Spinal cord (tissue), 10 donors: Measurements from ENCODE around the gene GPR87. TPM values are rescaled to one million over a fixed set of nuclear protein-coding genes. Genes with fewer than 3 reads are reported as not detected.

Experiments used
- DNase-seq, 6 donors: peaks; one replicate each; pipeline versions ENCODE4 v3.0.0 to v3.0.0-alpha.2; 2013 to 2015; ENCODE audit warnings: low spot score in 6 of 6, low read depth in 4 of 6
- H3K27ac ChIP-seq: one replicate; pipeline ENCODE4 v1.5.1; 2013; ENCODE audit warnings: low read depth, low read length, control low read depth
- H3K27me3 ChIP-seq: one replicate; pipeline ENCODE4 v1.6.1; 2013; ENCODE audit warnings: low read length; ENCODE audit not compliant: control insufficient read depth, insufficient read depth
- H3K36me3 ChIP-seq: one replicate; pipeline ENCODE4 v1.6.1; 2013; ENCODE audit warnings: low read length; ENCODE audit not compliant: control insufficient read depth, insufficient read depth
- H3K4me1 ChIP-seq: one replicate; pipeline ENCODE4 v1.6.1; 2013; ENCODE audit warnings: low read length; ENCODE audit not compliant: control insufficient read depth, insufficient read depth
- H3K4me3 ChIP-seq: one replicate; pipeline ENCODE4 v1.5.1; 2013; ENCODE audit warnings: low read depth, low read length, control low read depth
- H3K9me3 ChIP-seq: one replicate; pipeline ENCODE4 v1.6.1; 2013; ENCODE audit warnings: low read length; ENCODE audit not compliant: control insufficient read depth, insufficient read depth
- WGBS: methylation state at CpG from one replicate; pipeline ENCODE4 v1.1.5; 2013; ENCODE audit warnings: missing lambda C conversion rate; ENCODE audit not compliant: insufficient coverage; 5-methylcytosine and 5-hydroxymethylcytosine counted together
- polyA plus RNA-seq, 2 donors: library from polyadenylated mRNA; unstranded; fragments of 120-200 nt; gene quantifications; one replicate each; pipeline ENCODE4 v1.2.1, GENCODE V29; 2013; ENCODE audit not compliant: insufficient read length in 2 of 2
- total RNA-seq, 2 donors: library from RNA; depleted of rRNA in 1 of 2; stranded (reverse); fragments of 120-200 nt in 1 of 2; fragments of >200 nt in 1 of 2; gene quantifications; one replicate each; pipeline versions ENCODE4 v1.2.3 to v1.2.4, GENCODE V29; 2013 to 2014
- donor health status: healthy.

Gene GPR87
- total and polyA plus RNA-seq, 4 donors: 0.12 TPM; not detected in 3

DNA sequence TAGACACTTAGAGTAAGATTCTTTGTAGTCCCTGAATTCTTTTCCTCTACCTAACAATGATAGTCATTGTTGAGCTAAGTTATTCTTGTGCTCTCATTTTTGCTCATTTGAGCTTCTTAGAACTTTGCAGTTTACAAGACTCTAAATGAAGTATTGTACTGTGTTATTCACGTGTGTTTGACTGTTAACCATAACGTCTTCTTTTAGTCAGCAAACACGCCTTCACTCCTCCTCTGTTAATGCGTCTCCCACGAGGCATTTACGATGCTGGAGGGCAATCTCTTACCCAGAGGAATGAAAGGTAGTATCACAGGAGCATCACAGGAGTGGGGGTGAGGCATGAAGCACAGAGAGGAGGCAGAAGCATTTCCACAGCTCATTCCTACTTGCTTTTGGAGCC lies 23.5 kb downstream of the GPR87 start:
- WGBS: no CpG with 5 or more reads among the region's 6 CpGs
- H3K27ac ChIP-seq: no peak overlapping the region
- no peaks in the 10 kb centered on the region for H3K9me3 ChIP-seq
- no peaks in the 10 kb centered on the region for H3K27me3 ChIP-seq
- DNase-seq: no peak
- H3K36me3 ChIP-seq: no peaks in the 10 kb centered on the region
- no peaks in the 10 kb centered on the region for H3K4me1 ChIP-seq
- H3K4me3 ChIP-seq: no peak overlapping the region

DNA sequence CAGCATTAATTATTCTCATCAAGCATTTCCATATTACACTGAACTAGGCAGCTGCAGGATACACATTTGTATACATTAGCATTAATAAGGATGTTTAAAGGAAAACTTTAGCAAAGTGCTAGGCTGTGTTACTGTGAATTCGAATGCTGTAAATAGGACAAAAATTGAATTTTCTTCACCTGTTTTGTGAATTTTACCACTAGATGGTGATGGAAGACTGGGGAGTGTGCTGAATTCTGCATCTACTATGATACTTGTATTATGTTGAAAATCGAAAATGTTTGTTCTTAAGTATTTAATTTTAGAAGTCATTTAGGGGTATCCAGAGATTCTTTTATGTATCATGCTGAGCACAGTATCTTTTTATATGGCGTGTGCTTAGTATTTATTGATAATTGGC lies 25.9 kb downstream of the GPR87 start:
- H3K27ac ChIP-seq: no peak overlapping the region
- DNase-seq: peak in 3 of 6 donors; percentile 12 to 82 (median 54)
- H3K36me3 ChIP-seq: no peaks in the 10 kb centered on the region
- H3K4me1 ChIP-seq: no peaks in the 10 kb centered on the region
- no peaks in the 10 kb centered on the region for H3K9me3 ChIP-seq
- no peaks in the 10 kb centered on the region for H3K27me3 ChIP-seq
- no peak overlapping the region for H3K4me3 ChIP-seq
- WGBS: 57% methylated on average over 1 of the region's 3 CpGs

DNA sequence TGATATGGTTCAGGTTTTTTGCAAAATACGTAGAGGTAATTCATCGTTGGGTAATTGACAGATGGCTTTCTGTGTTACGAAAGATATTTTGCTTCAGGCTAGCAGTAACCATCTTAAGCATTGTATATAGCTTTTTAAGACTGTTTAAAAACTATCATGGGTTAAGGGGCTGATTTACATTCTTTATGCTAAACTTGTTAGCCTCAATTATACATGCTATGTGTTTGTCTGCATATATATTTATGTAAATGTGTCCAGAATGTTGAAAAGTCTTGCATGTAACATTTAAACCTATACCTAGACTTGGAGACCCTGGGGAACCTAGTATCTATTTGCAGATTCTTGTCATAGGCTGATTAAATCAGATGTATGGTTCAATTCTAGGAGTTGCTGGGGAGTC lies 27.2 kb downstream of the GPR87 start:
- H3K27me3 ChIP-seq: no peaks in the 10 kb centered on the region
- no peak overlapping the region for H3K27ac ChIP-seq
- H3K36me3 ChIP-seq: no peaks in the 10 kb centered on the region
- H3K9me3 ChIP-seq: no peaks in the 10 kb centered on the region
- no peak for DNase-seq
- WGBS: no CpG with 5 or more reads among the region's 3 CpGs
- no peak overlapping the region for H3K4me3 ChIP-seq
- no peaks in the 10 kb centered on the region for H3K4me1 ChIP-seq

DNA sequence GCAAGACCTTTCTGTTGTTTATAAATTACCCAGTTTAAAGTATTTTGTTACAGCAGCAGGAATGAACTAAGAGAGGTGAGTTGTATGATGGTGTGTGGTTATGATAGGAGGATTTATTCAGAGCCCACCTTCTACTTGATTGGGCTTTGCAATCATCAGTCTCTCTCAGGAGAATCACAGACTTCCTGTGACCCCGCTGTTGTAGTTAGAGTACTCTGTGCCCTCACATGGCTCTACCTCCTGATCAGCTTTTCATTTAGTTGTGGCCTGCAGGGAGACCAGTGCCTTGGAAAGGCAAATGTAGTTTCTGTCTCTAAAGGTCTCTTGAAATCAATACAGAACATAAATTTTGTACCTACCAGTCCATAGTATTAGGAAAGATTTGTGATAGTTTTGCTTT lies 30.7 kb downstream of the GPR87 start:
- no CpG with 5 or more reads among the region's 1 CpG for WGBS
- Histone ChIP-seq H3K36me3 (no peaks in the 10 kb centered on the region), H3K4me1 (no peaks in the 10 kb centered on the region), H3K27ac (no peak overlapping the region), H3K27me3 (no peaks in the 10 kb centered on the region), H3K4me3 (no peak overlapping the region), H3K9me3 (no peaks in the 10 kb centered on the region)
- DNase-seq: no peak

DNA sequence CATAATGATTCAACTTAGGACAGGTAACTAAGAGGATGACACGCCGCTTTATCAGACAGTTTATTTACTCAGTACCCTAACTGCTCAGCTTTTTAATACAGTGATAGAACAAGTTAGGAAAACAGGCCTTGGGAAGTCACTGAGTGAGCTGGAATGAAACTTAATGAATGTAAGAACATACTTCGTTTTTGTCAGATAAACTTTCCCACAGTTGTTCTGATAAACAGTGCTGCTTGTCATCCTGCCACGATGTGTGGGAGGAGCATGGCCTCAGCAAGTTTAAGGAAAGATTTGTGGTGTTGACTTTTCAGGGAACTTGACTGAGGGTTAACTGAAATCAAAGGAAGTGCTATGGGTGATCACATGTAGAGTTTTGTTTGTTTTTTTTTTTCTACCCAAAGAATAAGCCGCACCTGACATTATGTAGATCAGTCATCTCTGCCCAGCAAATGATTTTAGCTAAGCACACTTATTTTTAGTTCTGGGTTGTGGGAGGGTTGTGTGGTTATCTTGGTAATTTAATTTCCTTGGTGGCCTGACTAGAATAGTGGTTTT lies 32.6 kb downstream of the GPR87 start:
- DNase-seq: no peak
- Histone ChIP-seq H3K4me1 (no peaks in the 10 kb centered on the region), H3K36me3 (no peaks in the 10 kb centered on the region), H3K4me3 (no peak overlapping the region), H3K27ac (no peak overlapping the region), H3K27me3 (no peaks in the 10 kb centered on the region), H3K9me3 (no peaks in the 10 kb centered on the region)
- WGBS: no CpG with 5 or more reads among the region's 5 CpGs

DNA sequence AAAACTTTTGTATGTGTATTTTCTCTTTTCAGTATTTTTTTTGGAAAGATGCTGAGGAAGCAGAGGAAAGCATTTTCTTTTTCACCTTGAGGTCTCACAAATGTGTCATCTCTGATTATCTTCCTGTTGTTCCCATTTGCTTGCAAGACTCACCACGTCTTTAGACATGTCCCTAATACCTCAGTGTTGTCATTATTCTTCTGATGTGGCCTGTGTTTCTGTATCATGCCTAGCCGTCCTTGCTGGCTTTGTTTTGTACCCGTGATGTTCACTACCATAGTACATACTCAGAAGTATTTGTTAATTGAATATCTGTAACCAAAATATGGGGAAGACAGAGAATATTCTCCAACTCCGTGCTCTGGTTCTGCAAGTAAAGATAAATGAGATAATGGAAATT lies 33.2 kb downstream of the GPR87 start:
- Histone ChIP-seq H3K4me3 (no peak overlapping the region), H3K9me3 (no peaks in the 10 kb centered on the region), H3K4me1 (no peaks in the 10 kb centered on the region), H3K27ac (no peak overlapping the region), H3K27me3 (no peaks in the 10 kb centered on the region), H3K36me3 (no peaks in the 10 kb centered on the region)
- DNase-seq: no peak
- no CpG with 5 or more reads among the region's 4 CpGs for WGBS

DNA sequence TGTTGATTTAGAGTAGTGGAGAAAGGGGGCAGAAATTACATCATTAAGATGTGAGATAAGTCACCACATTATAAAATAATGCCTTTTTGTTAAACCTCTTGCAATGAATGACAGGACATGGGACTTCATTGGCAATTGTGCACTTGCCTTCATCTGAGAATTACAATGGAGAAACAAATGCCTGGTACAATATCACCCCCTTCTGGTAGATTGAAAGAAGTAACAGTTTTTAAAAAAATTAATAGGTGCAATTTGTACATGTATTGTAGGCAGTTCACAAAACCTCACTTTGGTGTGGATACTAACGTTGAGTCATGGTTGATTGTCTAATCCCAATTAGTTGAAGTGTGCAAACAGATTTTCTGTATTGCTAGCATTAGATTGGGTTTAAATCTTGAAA lies 33.7 kb downstream of the GPR87 start:
- no CpG with 5 or more reads among the region's 1 CpG for WGBS
- DNase-seq: peak in 5 of 6 donors; percentile 35 to 87 (median 56)
- H3K36me3 ChIP-seq: no peaks in the 10 kb centered on the region

DNA sequence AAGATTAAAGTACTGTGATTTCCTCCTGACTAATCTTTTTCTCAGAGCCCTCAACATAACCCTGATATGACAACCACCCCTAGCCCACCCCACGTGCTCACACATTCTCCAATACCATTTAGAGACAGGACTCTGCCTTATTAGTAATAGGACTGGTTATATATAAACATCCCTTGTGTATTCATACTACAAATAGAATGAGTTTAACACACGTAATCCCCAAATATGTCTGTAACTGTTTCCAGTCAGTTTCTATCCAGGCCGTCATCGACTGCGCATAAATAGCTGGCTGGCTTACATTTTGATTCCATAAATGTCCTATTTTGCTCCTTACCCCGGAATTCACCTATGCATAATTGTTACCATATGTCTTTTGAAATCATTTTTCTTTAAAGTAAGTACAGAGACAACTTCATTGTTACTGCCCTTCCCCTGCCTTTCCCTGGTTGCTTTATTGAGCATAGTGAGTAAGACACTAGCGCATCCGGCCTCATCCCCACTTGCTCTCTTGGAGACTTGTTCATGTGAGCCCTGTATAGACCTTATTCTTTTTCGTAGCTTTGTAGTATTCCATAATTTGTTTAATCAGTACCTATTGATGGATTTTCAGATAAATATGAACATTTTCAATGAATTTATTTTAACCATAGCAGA lies 34.8 kb downstream of the GPR87 start:
- no peaks in the 10 kb centered on the region for H3K36me3 ChIP-seq
- 100% methylated on average over 4 of the region's 9 CpGs for WGBS
- no peak overlapping the region for H3K4me3 ChIP-seq
- DNase-seq: no peak
- H3K27ac ChIP-seq: no peak overlapping the region
- H3K27me3 ChIP-seq: no peaks in the 10 kb centered on the region
- no peaks in the 10 kb centered on the region for H3K4me1 ChIP-seq
- no peaks in the 10 kb centered on the region for H3K9me3 ChIP-seq

More for the DNA sequence above, 33.7 kb downstream of the GPR87 start:
- no peaks in the 10 kb centered on the region for H3K4me1 ChIP-seq
- no peak overlapping the region for H3K4me3 ChIP-seq
- no peaks in the 10 kb centered on the region for H3K27me3 ChIP-seq
- H3K27ac ChIP-seq: no peak overlapping the region
- no peaks in the 10 kb centered on the region for H3K9me3 ChIP-seq

DNA sequence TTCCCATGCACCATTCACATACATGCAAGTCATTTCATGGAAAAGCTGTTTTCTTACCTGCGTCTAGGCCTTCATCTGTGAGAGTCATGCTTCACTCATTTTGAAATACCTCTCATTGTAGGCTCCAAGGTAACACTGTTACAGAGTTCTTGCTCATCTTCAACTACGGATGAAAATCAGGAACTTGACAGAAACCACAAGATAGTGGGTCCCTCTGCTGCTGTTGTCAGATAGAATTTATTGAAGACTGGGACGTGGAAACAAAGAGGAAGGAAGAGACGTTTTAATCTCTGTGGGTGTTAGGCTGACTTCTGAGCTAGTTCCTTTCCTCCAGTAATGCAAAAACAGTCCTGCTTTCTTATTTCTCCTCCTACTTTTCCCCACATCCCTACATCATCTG lies 38.4 kb downstream of the GPR87 start, which contains the start of gene P2RY14:
TSS of gene P2RY14 (minus strand) at position 313 of the 400 bp plus-strand sequence. CDS start 64,226 bp downstream, outside the sequence.
- whole genome bisulfite sequencing: 49% methylated on average over 2 of the region's 4 CpGs
- Histone ChIP-seq H3K4me1 (no peaks in the 10 kb centered on the region), H3K9me3 (no peaks in the 10 kb centered on the region), H3K4me3 (no peak within 1 kb of the TSS), H3K36me3 (no peaks in the 10 kb centered on the region), H3K27ac (no peak within 1 kb of the TSS), H3K27me3 (no peaks in the 10 kb centered on the region)
- DNase-seq: no peak

DNA sequence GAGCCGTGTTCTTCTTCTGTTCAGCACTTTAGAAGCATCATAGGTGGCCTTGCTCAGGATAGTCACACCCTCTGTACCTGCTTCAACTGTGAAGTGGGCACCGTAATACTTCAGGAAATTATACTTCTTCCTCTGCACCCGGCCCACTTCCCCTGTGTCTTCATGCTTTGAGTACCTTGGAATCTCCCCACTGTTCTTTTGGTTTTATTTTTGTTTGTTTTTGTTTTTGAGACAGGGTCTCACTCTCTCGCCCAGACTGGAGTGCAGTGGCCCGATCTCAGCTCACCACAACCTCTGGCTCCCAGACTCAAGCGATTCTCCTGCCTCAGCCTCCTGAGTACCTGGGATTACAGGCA lies 40.0 kb downstream of the GPR87 start:
- Histone ChIP-seq H3K4me1 (no peaks in the 10 kb centered on the region), H3K9me3 (no peaks in the 10 kb centered on the region), H3K27ac (no peak overlapping the region), H3K27me3 (no peaks in the 10 kb centered on the region), H3K4me3 (no peak overlapping the region), H3K36me3 (no peaks in the 10 kb centered on the region)
- WGBS: 86% methylated on average over 1 of the region's 6 CpGs
- no peak for DNase-seq
